HEK293 (cell line): ENCODE data around the gene NFS1.

Experiments
- KLF16 ChIP-seq: fragments of 450-650 bp; formaldehyde crosslinking; IDR thresholded peaks from 2 replicates; pipeline ENCODE4 v1.5.1; 2017; ENCODE audit warnings: missing biosample characterization, missing genetic modification characterization
- SCRT2 ChIP-seq: fragments of 450-650 bp; formaldehyde crosslinking; IDR thresholded peaks from 2 replicates; pipeline ENCODE4 v1.5.1; 2016; ENCODE audit warnings: missing biosample characterization, missing genetic modification characterization
- SP2 ChIP-seq: fragments of 450-650 bp; formaldehyde crosslinking; IDR thresholded peaks from 2 replicates; pipeline ENCODE4 v1.5.1; 2016; ENCODE audit warnings: missing biosample characterization, missing genetic modification characterization
- WT1 ChIP-seq: fragments of 450-650 bp; formaldehyde crosslinking; IDR thresholded peaks from 2 replicates; pipeline ENCODE4 v1.5.1; 2016; ENCODE audit warnings: missing biosample characterization, missing genetic modification characterization
- ZNF214 ChIP-seq: fragments of 450-650 bp; formaldehyde crosslinking; IDR thresholded peaks from 2 replicates; pipeline ENCODE4 v1.5.1; 2017; ENCODE audit warnings: missing biosample characterization, mild to moderate bottlenecking, missing genetic modification characterization, borderline replicate concordance
- ZNF266 ChIP-seq: fragments of 450-650 bp; formaldehyde crosslinking; IDR thresholded peaks from 2 replicates; pipeline ENCODE4 v1.5.1; 2016; ENCODE audit warnings: missing biosample characterization, missing genetic modification characterization, low read depth
- ZNF341 ChIP-seq: fragments of 450-650 bp; formaldehyde crosslinking; IDR thresholded peaks from 2 replicates; pipeline ENCODE4; 2016; ENCODE audit warnings: low read depth, missing biosample characterization, missing genetic modification characterization
- ZNF354C ChIP-seq: fragments of 450-650 bp; formaldehyde crosslinking; IDR thresholded peaks from 2 replicates; pipeline ENCODE4 v1.5.1; 2016; ENCODE audit warnings: missing biosample characterization, missing genetic modification characterization, low read depth, borderline replicate concordance
- ZNF48 ChIP-seq: fragments of 450-650 bp; formaldehyde crosslinking; IDR thresholded peaks from 2 replicates; pipeline ENCODE4 v1.5.1; 2016; ENCODE audit warnings: missing biosample characterization, missing genetic modification characterization
- ZNF501 ChIP-seq: fragments of 450-650 bp; formaldehyde crosslinking; IDR thresholded peaks from 2 replicates; pipeline ENCODE4 v1.5.1; 2016; ENCODE audit warnings: missing biosample characterization, missing genetic modification characterization
- ZNF514 ChIP-seq: fragments of 450-650 bp; formaldehyde crosslinking; IDR thresholded peaks from 2 replicates; pipeline ENCODE4 v1.5.1; 2016; ENCODE audit warnings: missing biosample characterization, missing genetic modification characterization
- ZNF585B ChIP-seq: fragments of 450-650 bp; formaldehyde crosslinking; IDR thresholded peaks from 2 replicates; pipeline ENCODE4 v1.5.1; 2016; ENCODE audit warnings: missing biosample characterization, missing genetic modification characterization
- ZNF624 ChIP-seq: fragments of 450-650 bp; formaldehyde crosslinking; IDR thresholded peaks from 2 replicates; pipeline ENCODE4 v1.5.1; 2017; ENCODE audit warnings: missing biosample characterization, missing genetic modification characterization
- ZNF626 ChIP-seq: fragments of 450-650 bp; sonication (Bioruptor Pico); formaldehyde crosslinking; IDR thresholded peaks from 2 replicates; pipeline ENCODE4 v1.5.1; 2018; ENCODE audit warnings: missing biosample characterization, missing genetic modification characterization, inconsistent platforms
- ZNF654 ChIP-seq: fragments of 450-650 bp; formaldehyde crosslinking; IDR thresholded peaks from 2 replicates; pipeline ENCODE4 v1.5.1; 2016; ENCODE audit warnings: low read depth, missing biosample characterization, missing genetic modification characterization
- ZNF660 ChIP-seq: fragments of 450-650 bp; IDR thresholded peaks from 2 replicates; pipeline ENCODE4 v1.5.1; 2018; ENCODE audit warnings: missing biosample characterization, mild to moderate bottlenecking, missing genetic modification characterization
- ZNF670 ChIP-seq: fragments of 450-650 bp; formaldehyde crosslinking; IDR thresholded peaks from 2 replicates; pipeline ENCODE4 v1.5.1; 2016; ENCODE audit warnings: missing biosample characterization, missing genetic modification characterization, low read depth
- ZNF747 ChIP-seq: fragments of 450-650 bp; formaldehyde crosslinking; IDR thresholded peaks from 2 replicates; pipeline ENCODE4 v1.5.1; 2016; ENCODE audit warnings: missing biosample characterization, missing genetic modification characterization
- ZSCAN30 ChIP-seq: fragments of 450-650 bp; IDR thresholded peaks from 2 replicates; pipeline ENCODE4 v1.5.1; 2018; ENCODE audit warnings: missing biosample characterization, mild to moderate bottlenecking, missing genetic modification characterization, moderate library complexity
- ZXDB ChIP-seq: fragments of 450-650 bp; formaldehyde crosslinking; IDR thresholded peaks from 2 replicates; pipeline ENCODE4 v1.5.1; 2016; ENCODE audit warnings: missing biosample characterization, missing genetic modification characterization
- TF ChIP-seq, protein P1 (sequence below): fragments of 450-650 bp; formaldehyde crosslinking; IDR thresholded peaks from 2 replicates; pipeline ENCODE4 v1.5.1; 2016; ENCODE audit warnings: missing biosample characterization, missing genetic modification characterization
- TF ChIP-seq, protein P2 (sequence below): fragments of 450-650 bp; formaldehyde crosslinking; IDR thresholded peaks from 2 replicates; pipeline ENCODE4 v1.5.1; 2016; ENCODE audit warnings: missing biosample characterization, missing genetic modification characterization
- TF ChIP-seq, protein P3 (sequence below): fragments of 450-650 bp; formaldehyde crosslinking; IDR thresholded peaks from 2 replicates; pipeline ENCODE4 v1.5.1; 2017; ENCODE audit warnings: missing biosample characterization, missing genetic modification characterization
- TF ChIP-seq, protein P4 (sequence below): fragments of 450-650 bp; formaldehyde crosslinking; conservative IDR thresholded peaks from 2 replicates; pipeline ENCODE4 v1.5.1; 2016; ENCODE audit warnings: low read depth, missing biosample characterization, missing genetic modification characterization
- TF ChIP-seq, protein P5 (sequence below): fragments of 450-650 bp; formaldehyde crosslinking; IDR thresholded peaks from 2 replicates; pipeline ENCODE4 v1.5.1; 2017; ENCODE audit warnings: missing biosample characterization, missing genetic modification characterization
- TF ChIP-seq, protein P6 (sequence below): fragments of 450-650 bp; formaldehyde crosslinking; optimal IDR thresholded peaks from 2 replicates; pipeline ENCODE3; 2016; ENCODE audit warnings: missing biosample characterization, mild to moderate bottlenecking, missing genetic modification characterization

Gene NFS1

DNA sequence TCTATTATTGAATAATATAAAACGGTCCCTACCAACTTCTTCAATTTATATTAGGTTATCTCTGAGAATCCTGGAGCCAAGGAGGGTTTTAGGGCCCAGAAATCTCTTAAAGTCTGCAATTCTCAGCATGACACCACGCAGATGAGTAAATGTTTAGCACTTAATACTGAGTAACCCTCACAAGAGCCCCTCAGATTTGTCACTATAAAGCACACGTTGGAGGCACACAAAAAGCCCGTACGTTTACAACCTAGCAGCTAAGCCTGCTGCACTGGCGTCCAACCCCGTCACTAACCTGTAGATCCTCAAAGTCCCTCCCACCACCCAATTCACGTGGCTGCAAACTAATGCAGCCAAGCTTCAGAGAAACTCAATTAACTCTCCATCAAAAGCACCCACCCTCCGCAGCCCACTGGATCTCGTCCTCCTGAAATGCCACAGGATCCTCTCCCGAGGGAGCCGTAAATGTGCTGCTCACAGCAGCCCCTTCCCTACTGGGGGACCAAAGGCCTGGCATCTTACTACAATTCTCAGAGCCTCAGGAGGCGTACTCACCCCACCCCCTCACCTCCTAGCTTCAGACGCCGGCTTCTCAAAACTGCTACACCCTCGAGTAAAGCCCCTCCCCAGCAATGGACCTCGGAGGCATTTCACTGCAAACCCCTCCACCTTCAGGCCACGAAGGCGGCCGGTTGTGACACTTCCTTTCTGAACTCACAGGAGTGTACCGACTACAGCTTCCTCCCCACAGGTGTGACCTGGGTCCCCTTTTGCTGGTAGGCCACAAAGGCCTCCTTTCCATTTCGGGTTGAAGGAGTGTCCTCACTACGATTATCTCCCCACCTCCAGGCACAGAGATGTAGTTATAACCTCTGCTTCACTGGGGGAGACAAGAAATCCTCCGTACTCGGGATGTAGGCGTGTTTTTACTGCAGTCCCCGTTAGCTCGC, 35.4 kb downstream of the NFS1 start (continued):
- TF ChIP-seq ZNF670 (tag by site-specific recombination): no peak
- no peak for TF ChIP-seq ZNF660
- TF ChIP-seq, protein P1, sequence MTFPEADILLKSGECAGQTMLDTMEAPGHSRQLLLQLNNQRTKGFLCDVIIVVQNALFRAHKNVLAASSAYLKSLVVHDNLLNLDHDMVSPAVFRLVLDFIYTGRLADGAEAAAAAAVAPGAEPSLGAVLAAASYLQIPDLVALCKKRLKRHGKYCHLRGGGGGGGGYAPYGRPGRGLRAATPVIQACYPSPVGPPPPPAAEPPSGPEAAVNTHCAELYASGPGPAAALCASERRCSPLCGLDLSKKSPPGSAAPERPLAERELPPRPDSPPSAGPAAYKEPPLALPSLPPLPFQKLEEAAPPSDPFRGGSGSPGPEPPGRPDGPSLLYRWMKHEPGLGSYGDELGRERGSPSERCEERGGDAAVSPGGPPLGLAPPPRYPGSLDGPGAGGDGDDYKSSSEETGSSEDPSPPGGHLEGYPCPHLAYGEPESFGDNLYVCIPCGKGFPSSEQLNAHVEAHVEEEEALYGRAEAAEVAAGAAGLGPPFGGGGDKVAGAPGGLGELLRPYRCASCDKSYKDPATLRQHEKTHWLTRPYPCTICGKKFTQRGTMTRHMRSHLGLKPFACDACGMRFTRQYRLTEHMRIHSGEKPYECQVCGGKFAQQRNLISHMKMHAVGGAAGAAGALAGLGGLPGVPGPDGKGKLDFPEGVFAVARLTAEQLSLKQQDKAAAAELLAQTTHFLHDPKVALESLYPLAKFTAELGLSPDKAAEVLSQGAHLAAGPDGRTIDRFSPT (tag by site-specific recombination): no peak
- no peak for TF ChIP-seq ZNF514 (tag by site-specific recombination)
- peak; percentile 98 for TF ChIP-seq SCRT2
- no peak for TF ChIP-seq ZNF626 (tag by site-specific recombination)
- no peak for TF ChIP-seq ZNF585B (tag by site-specific recombination)
- no peak for TF ChIP-seq ZNF624 (tag by site-specific recombination)
- TF ChIP-seq, protein P2, sequence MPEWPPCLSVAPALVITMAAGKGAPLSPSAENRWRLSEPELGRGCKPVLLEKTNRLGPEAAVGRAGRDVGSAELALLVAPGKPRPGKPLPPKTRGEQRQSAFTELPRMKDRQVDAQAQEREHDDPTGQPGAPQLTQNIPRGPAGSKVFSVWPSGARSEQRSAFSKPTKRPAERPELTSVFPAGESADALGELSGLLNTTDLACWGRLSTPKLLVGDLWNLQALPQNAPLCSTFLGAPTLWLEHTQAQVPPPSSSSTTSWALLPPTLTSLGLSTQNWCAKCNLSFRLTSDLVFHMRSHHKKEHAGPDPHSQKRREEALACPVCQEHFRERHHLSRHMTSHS (tag by site-specific recombination): no peak
- TF ChIP-seq, protein P3, sequence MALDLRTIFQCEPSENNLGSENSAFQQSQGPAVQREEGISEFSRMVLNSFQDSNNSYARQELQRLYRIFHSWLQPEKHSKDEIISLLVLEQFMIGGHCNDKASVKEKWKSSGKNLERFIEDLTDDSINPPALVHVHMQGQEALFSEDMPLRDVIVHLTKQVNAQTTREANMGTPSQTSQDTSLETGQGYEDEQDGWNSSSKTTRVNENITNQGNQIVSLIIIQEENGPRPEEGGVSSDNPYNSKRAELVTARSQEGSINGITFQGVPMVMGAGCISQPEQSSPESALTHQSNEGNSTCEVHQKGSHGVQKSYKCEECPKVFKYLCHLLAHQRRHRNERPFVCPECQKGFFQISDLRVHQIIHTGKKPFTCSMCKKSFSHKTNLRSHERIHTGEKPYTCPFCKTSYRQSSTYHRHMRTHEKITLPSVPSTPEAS (tag by site-specific recombination): no peak
- no peak for TF ChIP-seq ZNF354C (tag by site-specific recombination)
- peak; percentile 53 for TF ChIP-seq WT1 (tag by site-specific recombination)
- TF ChIP-seq, protein P4, sequence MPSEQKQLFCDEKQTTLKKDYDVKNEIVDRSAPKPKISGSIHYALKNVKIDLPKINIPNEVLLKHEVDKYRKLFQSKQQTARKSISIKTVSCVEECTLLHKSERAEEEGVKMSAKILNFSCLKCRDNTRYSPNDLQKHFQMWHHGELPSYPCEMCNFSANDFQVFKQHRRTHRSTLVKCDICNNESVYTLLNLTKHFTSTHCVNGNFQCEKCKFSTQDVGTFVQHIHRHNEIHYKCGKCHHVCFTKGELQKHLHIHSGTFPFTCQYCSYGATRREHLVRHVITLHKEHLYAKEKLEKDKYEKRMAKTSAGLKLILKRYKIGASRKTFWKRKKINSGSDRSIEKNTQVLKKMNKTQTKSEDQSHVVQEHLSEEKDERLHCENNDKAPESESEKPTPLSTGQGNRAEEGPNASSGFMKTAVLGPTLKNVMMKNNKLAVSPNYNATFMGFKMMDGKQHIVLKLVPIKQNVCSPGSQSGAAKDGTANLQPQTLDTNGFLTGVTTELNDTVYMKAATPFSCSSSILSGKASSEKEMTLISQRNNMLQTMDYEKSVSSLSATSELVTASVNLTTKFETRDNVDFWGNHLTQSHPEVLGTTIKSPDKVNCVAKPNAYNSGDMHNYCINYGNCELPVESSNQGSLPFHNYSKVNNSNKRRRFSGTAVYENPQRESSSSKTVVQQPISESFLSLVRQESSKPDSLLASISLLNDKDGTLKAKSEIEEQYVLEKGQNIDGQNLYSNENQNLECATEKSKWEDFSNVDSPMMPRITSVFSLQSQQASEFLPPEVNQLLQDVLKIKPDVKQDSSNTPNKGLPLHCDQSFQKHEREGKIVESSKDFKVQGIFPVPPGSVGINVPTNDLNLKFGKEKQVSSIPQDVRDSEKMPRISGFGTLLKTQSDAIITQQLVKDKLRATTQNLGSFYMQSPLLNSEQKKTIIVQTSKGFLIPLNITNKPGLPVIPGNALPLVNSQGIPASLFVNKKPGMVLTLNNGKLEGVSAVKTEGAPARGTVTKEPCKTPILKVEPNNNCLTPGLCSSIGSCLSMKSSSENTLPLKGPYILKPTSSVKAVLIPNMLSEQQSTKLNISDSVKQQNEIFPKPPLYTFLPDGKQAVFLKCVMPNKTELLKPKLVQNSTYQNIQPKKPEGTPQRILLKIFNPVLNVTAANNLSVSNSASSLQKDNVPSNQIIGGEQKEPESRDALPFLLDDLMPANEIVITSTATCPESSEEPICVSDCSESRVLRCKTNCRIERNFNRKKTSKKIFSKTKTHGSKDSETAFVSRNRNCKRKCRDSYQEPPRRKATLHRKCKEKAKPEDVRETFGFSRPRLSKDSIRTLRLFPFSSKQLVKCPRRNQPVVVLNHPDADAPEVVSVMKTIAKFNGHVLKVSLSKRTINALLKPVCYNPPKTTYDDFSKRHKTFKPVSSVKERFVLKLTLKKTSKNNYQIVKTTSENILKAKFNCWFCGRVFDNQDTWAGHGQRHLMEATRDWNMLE (tag by site-specific recombination): no peak
- TF ChIP-seq ZNF501 (tag by site-specific recombination): no peak
- no peak for TF ChIP-seq KLF16 (tag by site-specific recombination)
- TF ChIP-seq ZNF266 (tag by site-specific recombination): no peak
- TF ChIP-seq ZXDB (tag by site-specific recombination): 0 out of 2 replicates have a peak, but pooled peaks have one; percentile 2
- no peak for TF ChIP-seq ZNF341 (tag by site-specific recombination)
- peak; percentile 56 for TF ChIP-seq SP2
- TF ChIP-seq ZSCAN30 (tag by site-specific recombination): no peak
- TF ChIP-seq ZNF654 (tag by site-specific recombination): no peak
- no peak for TF ChIP-seq ZNF747 (tag by site-specific recombination)
- TF ChIP-seq, protein P5, sequence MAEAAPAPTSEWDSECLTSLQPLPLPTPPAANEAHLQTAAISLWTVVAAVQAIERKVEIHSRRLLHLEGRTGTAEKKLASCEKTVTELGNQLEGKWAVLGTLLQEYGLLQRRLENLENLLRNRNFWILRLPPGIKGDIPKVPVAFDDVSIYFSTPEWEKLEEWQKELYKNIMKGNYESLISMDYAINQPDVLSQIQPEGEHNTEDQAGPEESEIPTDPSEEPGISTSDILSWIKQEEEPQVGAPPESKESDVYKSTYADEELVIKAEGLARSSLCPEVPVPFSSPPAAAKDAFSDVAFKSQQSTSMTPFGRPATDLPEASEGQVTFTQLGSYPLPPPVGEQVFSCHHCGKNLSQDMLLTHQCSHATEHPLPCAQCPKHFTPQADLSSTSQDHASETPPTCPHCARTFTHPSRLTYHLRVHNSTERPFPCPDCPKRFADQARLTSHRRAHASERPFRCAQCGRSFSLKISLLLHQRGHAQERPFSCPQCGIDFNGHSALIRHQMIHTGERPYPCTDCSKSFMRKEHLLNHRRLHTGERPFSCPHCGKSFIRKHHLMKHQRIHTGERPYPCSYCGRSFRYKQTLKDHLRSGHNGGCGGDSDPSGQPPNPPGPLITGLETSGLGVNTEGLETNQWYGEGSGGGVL (tag by site-specific recombination): no peak
- no peak for TF ChIP-seq ZNF48 (tag by site-specific recombination)
- TF ChIP-seq ZNF214 (tag by site-specific recombination): no peak
- TF ChIP-seq, protein P6, sequence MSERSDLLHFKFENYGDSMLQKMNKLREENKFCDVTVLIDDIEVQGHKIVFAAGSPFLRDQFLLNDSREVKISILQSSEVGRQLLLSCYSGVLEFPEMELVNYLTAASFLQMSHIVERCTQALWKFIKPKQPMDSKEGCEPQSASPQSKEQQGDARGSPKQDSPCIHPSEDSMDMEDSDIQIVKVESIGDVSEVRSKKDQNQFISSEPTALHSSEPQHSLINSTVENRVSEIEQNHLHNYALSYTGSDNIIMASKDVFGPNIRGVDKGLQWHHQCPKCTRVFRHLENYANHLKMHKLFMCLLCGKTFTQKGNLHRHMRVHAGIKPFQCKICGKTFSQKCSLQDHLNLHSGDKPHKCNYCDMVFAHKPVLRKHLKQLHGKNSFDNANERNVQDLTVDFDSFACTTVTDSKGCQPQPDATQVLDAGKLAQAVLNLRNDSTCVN (tag by site-specific recombination): no peak
